ENCODE data around the gene LCORL. TPM values are rescaled to one million over a fixed set of nuclear protein-coding genes. Genes with fewer than 3 reads are reported as not detected.
A peak's percentile ranks its signal among the peaks of the same experiment; 100 is the strongest.

The LCORL gene
- polyA plus RNA-seq (2012; ENCODE audit: missing spikeins) = 5.9 TPM

DNA sequence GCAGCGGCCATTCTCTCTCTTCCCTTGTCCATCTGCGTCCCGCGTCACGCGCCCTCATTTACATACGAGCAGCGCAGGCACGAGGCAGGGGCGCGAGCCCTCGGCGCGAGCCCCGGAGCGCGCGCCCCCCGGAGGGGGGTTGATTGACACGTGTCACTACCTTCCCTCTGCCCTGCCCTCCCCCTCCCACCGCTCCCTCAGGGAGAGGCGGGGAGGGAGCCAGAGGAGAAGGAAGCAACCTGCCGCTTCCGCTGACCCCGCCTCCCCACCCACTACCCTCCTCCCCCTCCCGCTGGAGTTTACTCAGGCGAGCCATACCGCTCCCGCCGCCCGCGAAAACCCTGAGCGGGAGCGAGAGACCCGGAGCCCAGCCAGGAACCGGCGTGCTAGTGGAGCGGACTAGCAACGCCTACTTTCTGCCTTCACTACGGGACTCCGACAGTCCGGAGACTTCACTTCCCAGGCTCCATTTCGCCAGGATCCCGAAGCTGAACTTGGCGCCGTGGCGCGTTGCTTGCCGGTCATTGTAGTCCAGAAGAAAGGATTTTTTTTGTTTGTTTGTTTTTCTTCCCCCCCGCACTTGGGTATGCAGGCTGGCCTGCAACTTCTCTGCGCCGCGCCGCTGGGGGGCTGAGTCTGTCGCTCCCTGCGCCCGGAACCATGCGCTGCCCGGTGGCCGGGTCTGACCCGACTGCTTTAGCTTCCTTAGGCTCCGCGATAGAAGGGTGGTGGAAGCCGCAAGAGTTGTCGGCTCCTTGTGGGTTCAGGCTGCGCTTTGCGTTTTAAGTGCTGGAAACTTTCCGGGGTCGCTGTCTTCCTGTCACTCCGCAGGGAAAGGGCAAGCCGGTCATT is at the start of gene LCORL:
LCORL (minus strand) TSS at position 36 of the 852 bp plus-strand sequence; CDS start at position 32, 4 bp downstream.
- peak; percentile 96 for FAIRE-seq
- no peak for TF ChIP-seq POLR2AphosphoS5 (IDR thresholded peaks at IDR 0.05; ENCODE audit: low read depth, low read length)
- TF ChIP-seq POLR2A (IDR thresholded peaks at IDR 0.05; ENCODE audit: low read depth, low read length) = no peak
- no peak for TF ChIP-seq TAF1 (IDR thresholded peaks at IDR 0.05; ENCODE audit: borderline replicate concordance, low read depth, low read length)
- peak; percentile 70 for DNase-seq (ENCODE audit: insufficient read length)

DNA sequence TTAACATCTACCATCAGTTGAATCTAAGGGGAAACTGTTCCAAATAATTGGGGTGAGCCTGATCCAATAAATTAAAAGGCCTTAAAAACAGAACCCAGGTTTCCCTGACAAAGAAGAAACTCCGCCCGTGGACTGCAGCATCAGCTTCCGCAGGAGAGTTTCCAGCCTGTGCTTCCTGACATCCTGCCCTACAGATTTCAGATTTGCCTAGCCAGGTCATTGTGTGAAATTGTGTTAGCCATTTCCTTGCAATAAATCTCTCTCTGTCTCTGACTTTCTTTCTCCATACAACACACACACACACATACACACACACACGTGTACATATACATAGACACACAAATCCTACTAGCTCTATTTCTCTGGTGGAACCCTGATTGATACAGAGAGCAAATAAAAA is 48.3 kb upstream of the LCORL start:
- no peak for TF ChIP-seq POLR2A (IDR thresholded peaks at IDR 0.05; ENCODE audit: low read depth, low read length)
- no peak for TF ChIP-seq POLR2AphosphoS5 (IDR thresholded peaks at IDR 0.05; ENCODE audit: low read depth, low read length)
- no peak for TF ChIP-seq TAF1 (IDR thresholded peaks at IDR 0.05; ENCODE audit: borderline replicate concordance, low read depth, low read length)
- DNase-seq (ENCODE audit: insufficient read length) (no peak), FAIRE-seq (no peak)

DNA sequence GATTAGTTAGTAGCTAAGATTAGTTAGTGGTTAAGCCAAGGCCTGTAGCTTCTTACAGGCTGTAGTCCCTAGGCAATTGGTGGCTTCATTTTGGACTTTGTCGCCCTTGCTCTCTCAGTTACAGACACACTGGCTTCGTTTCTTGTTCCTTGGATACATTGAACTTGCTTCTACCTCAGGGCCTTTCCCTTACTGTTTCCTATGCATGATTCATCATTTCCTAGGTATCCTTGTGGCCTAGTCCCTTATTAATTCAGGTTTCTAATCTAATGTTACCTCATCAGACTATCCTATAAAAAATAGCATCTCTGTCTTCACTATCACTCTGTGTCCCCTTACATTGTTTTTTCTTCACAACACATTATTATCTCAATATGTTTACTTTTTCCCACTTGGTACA is 45.5 kb upstream of the LCORL start:
- no peak for DNase-seq (ENCODE audit: insufficient read length)
- FAIRE-seq = no peak
- TF ChIP-seq POLR2AphosphoS5 (IDR thresholded peaks at IDR 0.05; ENCODE audit: low read depth, low read length) (no peak), POLR2A (IDR thresholded peaks at IDR 0.05; ENCODE audit: low read depth, low read length) (no peak), TAF1 (IDR thresholded peaks at IDR 0.05; ENCODE audit: borderline replicate concordance, low read depth, low read length) (no peak)

DNA sequence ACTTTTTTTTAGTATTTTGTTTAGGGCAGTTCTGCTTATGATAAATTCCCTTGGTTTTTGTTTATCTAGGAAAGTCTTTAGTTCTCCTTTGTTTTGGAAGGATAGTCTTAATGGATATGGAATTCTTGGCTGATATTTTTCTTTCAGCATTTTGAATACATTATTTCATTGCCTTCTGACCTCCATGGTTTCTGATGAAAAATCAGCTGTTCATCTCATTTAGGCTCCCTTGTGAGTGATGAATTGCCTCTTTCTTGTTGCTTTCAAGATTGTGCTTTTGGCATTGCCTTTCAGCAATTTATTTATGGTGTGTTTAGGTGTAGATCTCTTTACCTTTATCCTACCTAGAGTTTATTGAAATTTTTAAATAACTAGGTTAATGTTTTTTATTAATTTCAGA is 41.5 kb upstream of the LCORL start:
- FAIRE-seq (no peak), DNase-seq (ENCODE audit: insufficient read length) (no peak)
- TF ChIP-seq POLR2AphosphoS5 (IDR thresholded peaks at IDR 0.05; ENCODE audit: low read depth, low read length) = no peak
- no peak for TF ChIP-seq POLR2A (IDR thresholded peaks at IDR 0.05; ENCODE audit: low read depth, low read length)
- TF ChIP-seq TAF1 (IDR thresholded peaks at IDR 0.05; ENCODE audit: borderline replicate concordance, low read depth, low read length) = no peak

DNA sequence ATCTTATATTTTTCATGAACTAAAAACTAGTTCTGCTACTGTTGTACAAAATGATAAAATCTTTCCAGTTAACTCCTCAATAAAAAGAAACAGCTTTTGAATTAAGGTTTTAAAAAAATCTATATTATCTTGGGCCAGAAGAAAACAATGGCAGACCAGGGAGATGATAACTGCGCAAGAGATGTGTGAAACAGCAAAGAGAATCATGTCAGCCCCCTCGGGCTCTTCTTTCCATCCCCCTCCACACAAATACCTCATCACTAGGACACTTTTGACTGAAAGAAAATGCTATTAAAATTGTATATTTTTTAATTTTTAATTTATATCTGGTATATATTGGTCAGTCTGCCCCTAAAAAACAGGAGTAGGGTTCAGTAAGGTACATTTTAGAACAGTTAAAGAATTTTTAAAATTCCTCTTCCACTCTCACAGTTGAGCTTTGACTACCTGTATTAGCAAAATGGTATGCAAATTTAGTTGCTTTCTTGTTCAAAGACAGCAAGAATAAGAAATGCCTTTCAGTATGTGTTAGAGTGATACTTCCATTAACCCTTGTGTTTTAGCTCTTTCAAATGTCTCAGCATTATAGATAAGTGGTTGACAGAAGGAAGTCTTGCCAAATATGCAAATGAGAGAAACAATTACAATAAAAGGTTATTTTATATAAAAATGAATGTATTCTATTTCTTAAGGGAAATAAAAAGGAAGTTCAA is 36.4 kb upstream of the LCORL start:
- DNase-seq (ENCODE audit: insufficient read length) = no peak
- TF ChIP-seq POLR2A (IDR thresholded peaks at IDR 0.05; ENCODE audit: low read depth, low read length) = no peak
- no peak for FAIRE-seq

DNA sequence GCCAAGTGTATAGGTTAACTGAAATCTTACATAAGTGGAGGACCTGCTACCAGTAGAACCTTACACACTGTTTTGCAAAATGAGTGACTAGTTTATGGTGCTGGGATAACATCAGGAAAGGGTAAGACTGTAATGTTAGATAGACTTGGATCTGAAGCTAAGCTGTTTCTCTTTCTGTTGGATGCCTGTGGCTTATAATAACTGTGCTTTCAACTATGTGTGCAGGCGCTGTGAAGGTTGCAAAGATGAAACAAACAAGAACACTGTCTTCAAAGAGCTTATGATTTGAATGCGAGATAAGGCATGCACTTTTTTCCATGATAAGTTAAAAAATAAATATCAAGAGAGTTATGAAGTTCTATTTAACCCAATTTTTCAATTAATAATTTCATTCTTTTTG is 34.5 kb upstream of the LCORL start:
- DNase-seq (ENCODE audit: insufficient read length) (no peak), FAIRE-seq (no peak)
- TF ChIP-seq TAF1 (IDR thresholded peaks at IDR 0.05; ENCODE audit: borderline replicate concordance, low read depth, low read length) (no peak), POLR2AphosphoS5 (IDR thresholded peaks at IDR 0.05; ENCODE audit: low read depth, low read length) (no peak)

DNA sequence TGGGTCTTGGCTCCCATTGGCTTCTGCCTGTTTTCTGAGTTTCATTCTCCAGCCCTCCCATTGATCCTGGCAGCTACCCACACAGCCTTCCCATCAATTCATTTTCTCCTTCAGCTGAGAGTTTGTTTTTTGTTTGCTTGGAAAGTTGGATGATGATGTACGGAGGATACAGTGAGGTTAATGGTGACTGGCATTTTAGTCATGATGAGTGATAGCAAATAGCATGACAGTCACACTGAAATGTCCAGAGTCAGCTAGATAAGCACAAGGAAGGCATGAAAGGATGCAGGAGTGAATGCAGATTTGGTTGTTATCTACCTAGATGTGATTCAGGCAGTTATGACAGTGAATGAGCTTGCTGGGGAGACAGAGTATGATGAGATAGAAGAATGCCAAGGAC is 30.6 kb upstream of the LCORL start:
- TF ChIP-seq POLR2AphosphoS5 (IDR thresholded peaks at IDR 0.05; ENCODE audit: low read depth, low read length) (no peak), TAF1 (IDR thresholded peaks at IDR 0.05; ENCODE audit: borderline replicate concordance, low read depth, low read length) (no peak), POLR2A (IDR thresholded peaks at IDR 0.05; ENCODE audit: low read depth, low read length) (no peak)
- DNase-seq (ENCODE audit: insufficient read length) (no peak), FAIRE-seq (no peak)

DNA sequence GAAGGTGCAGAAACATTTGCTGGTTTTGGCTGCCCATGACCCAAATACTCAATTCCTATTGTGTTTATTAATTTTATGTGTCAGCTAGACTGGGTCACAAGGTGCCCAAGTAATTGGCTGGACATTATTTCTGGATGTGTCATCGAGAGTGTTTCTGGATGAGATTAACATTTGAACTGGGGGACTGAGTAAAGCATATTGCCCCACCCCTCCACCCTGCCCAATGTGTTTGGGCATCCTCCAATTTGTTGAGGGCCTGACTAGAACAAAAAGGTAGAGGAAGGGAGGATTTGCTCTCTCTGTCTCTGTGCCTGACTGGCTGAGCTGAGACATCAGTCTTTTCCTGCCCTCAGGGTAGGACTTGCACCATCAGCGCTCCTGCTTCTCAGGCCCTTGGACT is 29.7 kb upstream of the LCORL start:
- DNase-seq (ENCODE audit: insufficient read length) (no peak), FAIRE-seq (no peak)
- TF ChIP-seq POLR2A (IDR thresholded peaks at IDR 0.05; ENCODE audit: low read depth, low read length) = no peak
- TF ChIP-seq TAF1 (IDR thresholded peaks at IDR 0.05; ENCODE audit: borderline replicate concordance, low read depth, low read length) = no peak
- no peak for TF ChIP-seq POLR2AphosphoS5 (IDR thresholded peaks at IDR 0.05; ENCODE audit: low read depth, low read length)

DNA sequence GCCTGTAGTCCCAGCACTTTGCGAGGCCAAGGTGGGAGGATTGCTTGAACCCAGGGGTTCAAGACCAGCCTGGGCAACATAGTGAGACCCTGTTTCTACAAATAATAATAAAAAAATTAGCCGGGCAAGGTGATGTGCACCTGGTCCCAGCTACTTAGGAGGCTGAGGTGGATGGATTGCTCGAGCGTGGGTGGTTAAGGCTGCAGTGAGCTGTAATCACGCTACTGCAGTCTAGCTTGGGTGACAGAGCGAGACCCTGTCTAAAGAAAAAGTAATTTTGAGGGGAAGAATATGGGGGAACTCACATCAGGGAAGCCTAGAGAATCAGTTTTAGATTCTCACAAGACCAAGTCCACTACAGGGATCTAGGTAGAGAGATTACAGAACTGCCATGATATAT is 28.9 kb upstream of the LCORL start:
- no peak for TF ChIP-seq POLR2AphosphoS5 (IDR thresholded peaks at IDR 0.05; ENCODE audit: low read depth, low read length)
- TF ChIP-seq POLR2A (IDR thresholded peaks at IDR 0.05; ENCODE audit: low read depth, low read length) = no peak
- TF ChIP-seq TAF1 (IDR thresholded peaks at IDR 0.05; ENCODE audit: borderline replicate concordance, low read depth, low read length) = no peak
- no peak for FAIRE-seq
- DNase-seq (ENCODE audit: insufficient read length) = no peak

DNA sequence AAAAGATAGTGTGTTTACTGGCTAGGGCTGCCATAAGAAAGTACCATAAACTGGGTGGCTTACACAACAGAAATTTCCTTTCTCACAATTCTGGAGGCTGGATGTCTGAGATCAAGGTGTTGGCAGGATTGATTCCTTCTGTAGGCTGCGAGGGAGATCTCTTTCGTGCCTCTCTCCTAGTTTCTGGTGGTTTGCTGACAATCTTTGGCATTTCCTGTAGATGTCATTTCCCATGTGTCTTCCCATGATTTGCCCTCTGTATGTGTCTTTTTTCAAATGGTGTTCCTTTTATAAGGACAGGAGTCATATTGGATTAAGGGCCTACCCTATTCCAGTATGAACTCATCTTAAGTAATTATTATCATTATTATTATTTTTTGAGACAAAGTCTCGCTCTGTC is 27.9 kb upstream of the LCORL start:
- no peak for TF ChIP-seq TAF1 (IDR thresholded peaks at IDR 0.05; ENCODE audit: borderline replicate concordance, low read depth, low read length)
- TF ChIP-seq POLR2AphosphoS5 (IDR thresholded peaks at IDR 0.05; ENCODE audit: low read depth, low read length) = no peak
- no peak for TF ChIP-seq POLR2A (IDR thresholded peaks at IDR 0.05; ENCODE audit: low read depth, low read length)

DNA sequence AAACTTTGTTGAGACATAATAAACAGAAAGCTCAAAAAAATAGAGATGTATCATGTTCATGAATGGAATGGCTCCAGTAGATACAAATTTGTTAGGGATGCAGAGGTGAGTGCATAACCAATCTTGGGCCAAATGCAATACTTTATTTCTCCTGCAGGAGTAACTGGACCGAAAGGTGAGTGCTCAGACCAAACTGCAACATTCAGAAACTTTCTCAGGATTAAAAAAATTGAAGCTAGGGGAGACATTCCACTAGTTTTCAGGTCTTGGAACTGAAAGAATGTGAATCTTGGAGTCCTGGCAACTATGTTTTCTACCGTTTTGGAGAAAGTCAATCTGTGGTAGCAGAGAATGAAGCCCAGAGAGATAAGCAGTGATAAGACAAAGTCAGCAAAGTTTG is 21.2 kb upstream of the LCORL start:
- DNase-seq (ENCODE audit: insufficient read length) (no peak), FAIRE-seq (no peak)
- TF ChIP-seq POLR2A (IDR thresholded peaks at IDR 0.05; ENCODE audit: low read depth, low read length) (no peak), POLR2AphosphoS5 (IDR thresholded peaks at IDR 0.05; ENCODE audit: low read depth, low read length) (no peak), TAF1 (IDR thresholded peaks at IDR 0.05; ENCODE audit: borderline replicate concordance, low read depth, low read length) (no peak)

More for the DNA sequence above, 27.9 kb upstream of the LCORL start:
- DNase-seq (ENCODE audit: insufficient read length) (no peak), FAIRE-seq (no peak)

DNA sequence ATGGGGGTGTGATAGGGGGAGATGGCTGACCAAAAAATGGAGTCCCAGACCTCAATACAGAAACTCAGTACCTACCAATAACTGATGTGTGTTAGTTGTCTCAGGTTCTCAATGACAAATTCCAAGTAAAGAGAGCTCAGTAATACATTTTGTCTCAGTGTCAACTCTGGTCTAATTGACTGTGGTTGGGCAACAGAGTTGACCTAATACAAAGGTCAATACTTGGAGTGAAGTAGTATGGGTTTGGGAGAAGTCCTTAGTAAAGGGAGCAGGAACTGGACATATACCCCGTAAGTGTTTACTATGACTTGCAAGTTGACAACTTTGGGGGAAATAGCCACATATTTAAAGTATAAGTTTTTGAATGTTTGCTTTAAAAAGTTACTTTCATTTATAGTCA is 20.5 kb upstream of the LCORL start:
- FAIRE-seq = no peak

More for the DNA sequence above, 20.5 kb upstream of the LCORL start:
- no peak for DNase-seq (ENCODE audit: insufficient read length)
- TF ChIP-seq TAF1 (IDR thresholded peaks at IDR 0.05; ENCODE audit: borderline replicate concordance, low read depth, low read length) (no peak), POLR2A (IDR thresholded peaks at IDR 0.05; ENCODE audit: low read depth, low read length) (no peak), POLR2AphosphoS5 (IDR thresholded peaks at IDR 0.05; ENCODE audit: low read depth, low read length) (no peak)
